GM21529 (cell line): ENCODE results near the gene MEF2B.
"Not testable (repeated sequence)": the region's sequence is repeated elsewhere in the genome, so short reads cannot be mapped to it uniquely, and the experiment has no call there.

Experiments used
- ATAC-seq: cut with Tn5 transposase; IDR thresholded peaks from one replicate; pipeline ENCODE4 v1.9.1; 2021; ENCODE audit not compliant: unreplicated experiment

MEF2B gene

DNA sequence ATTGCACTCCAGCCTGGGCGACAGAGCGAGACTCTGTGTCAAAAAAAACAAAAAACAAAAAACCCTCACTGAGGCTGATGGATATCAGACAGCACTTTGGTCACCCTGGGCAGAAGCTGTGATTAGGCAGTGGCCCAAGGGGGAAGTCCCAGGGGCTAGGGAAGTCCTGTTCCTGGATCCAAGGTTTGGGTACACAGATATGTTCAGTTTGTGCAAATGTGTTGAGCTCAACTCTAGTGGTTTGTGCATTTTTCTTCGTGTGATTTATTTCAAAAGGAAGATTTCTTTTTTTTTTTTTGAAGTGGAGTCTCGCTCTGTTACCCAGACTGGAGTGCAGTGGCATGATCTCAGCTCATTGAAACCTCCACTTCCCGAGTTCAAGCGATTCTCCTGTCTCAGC, 12.3 kb downstream of the MEF2B start:
- ATAC-seq = no peak

DNA sequence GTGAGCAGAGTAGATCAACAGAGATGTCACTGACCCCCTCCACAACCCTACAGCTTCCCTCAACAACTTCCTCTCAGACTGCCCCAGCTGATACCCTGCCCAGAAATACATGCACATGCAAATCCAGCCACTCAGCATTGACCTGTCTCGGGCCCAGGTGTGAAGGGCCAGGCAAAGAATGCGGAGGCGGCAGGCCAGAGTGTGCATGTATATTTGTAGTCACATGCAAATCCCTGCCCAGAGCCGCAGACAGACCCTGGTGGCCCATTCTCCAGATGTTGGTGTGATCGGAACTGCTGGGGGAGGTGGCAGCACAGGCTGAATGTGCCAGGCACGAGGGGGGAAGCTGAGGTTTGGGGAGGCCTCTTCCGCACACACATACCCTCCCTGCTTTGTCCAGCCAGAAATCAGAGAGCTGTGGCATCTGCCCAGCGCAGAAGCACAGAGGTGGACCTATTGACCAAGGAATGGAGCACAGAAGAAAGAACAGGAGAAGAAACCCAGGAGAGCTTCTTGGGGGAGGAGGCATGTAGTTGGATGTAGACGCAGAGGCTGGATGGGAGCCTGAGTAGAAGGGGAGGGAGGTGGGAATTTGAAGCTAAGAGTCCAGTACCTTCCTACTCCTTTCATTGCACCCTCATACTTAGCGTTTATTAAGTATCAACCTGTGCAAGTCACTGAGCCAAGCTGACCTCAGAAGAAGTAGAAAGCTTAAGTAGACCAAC, 14.4 kb downstream of the MEF2B start:
- peak; percentile 82 for ATAC-seq

DNA sequence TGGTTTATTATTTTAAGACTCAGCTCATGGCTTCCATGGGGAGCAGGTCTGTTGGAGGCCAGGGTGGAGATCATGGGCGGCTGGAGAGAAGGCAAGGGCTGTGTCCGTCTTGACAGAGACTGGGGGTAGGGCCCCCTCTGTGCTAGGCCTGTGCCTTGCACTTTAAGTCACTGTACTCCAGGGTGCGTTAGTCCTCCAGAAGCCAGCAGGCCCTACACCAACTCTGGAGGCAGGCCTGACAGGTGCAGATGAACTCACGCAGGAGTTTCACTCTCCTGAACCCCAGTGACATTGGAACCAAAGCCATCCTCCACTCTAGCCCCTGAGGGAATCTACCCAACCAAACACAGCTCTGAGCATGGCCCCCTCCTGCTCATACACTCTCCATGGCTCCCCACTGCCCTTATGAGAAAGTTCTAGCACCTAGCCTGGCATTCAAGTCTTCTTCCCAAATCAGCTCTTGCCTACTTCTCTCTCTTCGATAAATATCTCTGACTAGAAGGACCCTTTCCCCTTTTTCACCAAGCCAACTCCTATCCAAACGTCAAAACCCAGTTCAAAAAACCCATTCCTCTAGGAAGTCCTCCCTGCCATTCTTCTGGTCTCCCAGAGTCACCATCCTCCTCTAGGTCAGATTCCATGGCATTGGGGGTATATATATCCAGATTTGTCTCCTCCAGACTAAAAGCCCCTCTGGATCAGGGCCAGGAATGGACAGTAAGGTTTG, 15.1 kb downstream of the MEF2B start:
- no peak for ATAC-seq

DNA sequence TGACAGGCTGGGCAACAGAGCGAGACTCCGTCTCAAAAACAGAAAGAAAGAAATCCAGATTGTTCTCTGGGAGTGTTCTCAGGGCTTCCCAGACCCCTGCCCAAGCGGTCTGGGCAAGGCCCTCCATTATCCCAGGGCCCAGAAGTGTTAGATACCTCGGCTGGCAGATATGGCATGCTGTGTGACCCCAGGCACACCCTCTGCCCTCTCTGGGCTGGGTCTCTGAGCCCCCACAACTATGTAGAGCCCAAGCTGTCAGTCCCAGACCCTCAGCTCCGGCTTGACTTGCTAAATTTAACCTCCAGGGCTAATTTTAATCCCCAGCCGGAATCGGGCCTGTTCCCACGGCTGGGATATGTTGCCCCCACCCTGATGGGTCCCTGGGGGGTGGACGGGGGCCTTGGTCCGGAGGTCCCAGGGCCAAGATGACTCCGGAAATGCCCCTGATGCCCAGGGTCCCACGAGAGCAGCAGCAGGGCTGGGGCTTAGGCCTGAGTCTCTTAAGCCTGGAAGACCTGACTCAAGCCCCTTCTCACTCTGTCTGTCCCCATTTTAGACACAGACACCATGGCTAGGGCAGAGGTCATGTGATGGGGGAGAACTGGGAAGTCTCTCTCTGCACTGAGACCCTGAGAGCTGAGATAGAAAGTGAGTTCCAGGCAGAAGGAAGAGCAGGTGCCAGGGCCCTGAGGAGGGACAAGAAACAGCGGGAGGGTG, 17.2 kb downstream of the MEF2B start:
- ATAC-seq = no peak

DNA sequence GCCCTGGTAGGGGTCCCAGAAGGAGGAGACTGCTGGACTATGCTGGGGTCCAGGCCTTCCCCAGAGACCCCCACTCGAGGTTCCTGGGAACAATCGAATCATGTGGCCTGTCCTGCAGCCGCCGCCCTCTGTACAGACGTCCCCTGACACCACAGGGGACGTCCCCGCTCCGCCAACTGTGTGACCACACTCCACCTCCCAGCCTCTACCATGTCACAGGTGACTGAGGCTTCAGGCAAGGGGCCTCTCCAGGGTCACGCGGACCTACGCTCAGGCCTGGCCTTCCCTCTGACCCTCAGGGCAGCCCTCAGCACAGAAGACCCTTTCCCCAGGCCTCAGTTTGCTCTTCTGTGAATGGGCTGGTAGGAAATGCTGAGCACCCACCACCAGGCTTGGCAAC, 18.6 kb downstream of the MEF2B start:
- ATAC-seq = no peak

DNA sequence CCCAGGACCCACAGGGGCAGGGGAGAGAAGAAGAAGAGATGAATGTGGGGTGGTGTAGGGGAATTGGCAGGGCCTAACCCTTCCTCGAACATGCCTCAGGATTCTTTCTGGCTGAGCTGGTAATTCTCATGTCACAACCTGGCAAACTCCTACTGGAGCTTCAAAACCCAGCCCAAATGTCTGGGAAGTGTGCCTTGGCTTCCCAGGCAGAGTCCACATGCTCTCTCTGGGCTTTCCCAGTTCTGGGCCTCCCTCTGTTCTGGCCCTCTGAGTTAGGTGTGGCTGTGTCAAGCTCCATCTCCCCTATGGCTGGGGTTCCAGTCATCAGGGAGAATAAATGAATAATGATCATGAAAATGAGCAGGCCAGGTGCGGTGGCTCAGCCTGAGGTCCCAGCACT, 20.6 kb downstream of the MEF2B start:
- no peak for ATAC-seq

DNA sequence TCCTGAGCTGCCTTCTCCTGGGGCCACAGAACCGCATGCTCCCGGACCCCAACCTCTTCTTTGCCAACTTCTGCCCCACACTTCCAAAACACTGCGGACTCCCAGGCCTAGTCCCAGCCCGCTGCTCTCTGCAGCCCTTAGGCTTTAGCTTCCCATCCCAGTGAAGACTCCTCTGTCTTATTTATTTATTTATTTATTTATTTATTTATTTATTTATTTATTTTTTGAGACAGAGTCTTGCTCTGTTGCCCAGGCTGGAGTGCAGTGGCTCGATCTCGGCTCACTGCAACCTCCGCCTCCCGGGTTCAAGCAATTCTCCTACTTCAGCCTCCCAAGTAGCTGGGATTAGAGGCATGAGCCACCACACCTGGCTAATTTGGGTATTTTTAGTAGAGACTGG, 21.6 kb downstream of the MEF2B start:
- ATAC-seq = not testable (repeated sequence)

DNA sequence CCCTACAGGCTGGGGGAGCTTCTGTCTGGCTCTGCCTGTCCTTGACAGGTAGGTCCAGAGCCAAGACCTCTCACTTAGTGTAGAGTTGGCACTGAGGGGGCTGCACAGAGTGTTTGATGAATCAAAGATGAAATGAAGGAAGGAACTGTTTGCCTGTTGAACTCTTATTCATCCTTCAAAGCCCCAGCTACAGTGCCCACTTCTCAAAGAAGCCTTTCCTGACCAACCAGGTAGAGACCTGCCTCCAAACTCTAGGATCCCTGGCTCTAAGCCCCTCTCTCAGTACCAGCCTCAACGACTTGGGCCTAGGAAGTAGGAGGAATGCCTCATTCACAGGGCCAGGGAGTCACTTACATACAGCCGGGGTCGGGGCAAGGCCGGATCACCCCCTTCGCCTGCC, 22.7 kb downstream of the MEF2B start:
- no peak for ATAC-seq

DNA sequence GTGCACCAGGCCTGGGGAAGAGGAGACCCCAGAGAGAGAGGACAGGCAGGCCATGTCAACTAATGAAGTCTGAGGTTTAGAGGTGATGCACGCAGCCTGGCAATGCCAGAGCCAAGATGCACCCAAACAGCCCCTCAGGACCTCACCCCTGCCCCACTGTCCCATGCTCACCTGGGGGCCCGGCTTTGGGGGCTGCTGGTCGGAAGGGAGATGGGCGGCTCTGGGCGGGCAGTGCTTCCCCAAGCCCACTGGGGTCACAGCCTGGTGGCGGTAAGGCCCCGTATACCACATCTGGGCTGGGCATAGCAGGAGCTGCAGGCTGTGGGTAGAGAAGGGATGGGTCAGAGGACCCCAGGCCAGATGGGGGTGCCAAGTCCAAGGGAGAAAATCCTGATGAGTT, 23.2 kb downstream of the MEF2B start:
- no peak for ATAC-seq

DNA sequence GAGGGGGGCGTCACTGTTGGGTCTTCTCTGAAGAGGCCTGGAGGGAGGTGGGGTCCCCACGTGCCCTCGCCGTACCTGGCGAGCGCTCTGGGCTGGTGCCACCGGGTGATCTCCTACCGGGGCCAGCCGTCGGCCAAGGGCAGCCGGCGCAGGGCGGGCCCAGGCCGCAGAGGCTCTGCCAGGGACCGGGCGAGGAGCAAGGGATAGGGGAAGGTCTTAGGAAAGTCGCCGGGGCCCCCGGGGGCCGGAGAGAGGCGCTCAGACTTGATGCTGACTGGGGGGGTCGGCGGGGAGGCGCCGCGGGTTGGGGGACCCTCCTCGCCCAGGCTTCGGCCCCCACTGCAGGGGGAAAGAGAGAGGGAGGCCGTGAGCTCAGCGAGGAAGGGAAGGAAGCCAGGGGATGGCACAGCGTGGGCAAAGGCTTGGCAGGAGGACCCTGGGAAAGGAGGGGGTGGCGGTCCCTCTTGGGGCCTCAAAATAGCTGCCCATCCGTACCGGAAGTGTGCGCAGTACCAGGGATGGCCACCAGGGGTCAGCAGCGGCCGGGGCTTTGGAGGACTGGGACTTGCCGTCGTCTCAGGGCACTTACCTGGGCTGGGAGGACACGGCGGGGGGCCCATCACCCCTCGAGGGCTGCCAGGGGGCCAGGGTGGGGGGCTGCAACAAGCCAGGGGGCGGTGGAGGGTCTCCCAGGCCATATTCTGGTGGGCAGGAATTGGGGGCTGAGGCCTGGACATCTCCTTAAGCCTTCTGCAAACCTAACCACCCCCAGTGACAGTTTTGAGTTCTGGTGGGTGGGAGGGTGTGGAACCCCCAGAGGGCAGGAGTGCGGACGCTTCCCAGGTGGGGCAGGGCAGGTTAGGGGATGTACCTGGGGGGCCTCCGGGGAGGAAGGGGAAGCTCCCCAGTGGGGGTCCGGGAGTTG, 24.1 kb downstream of the MEF2B start:
- peak; percentile 57 for ATAC-seq

DNA sequence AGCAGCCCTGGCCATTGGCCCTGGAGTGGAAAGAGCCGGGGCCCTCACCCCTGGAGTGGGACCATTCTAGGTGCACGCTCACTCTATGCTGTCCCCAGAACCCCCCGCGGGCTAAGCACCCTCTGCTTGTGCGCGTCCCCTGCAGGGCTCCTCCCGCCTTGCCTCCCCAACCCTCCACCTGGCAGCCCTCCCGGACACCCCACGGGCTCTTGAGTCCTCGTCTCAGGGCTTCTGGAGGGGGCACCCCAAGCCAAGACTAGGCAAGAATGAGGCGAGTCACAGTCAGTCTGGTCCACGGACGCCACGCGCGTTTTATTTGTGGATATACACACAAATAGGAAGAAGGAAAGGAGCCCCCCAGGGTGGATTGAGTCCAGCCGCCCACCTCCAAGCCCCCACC, 24.8 kb downstream of the MEF2B start:
- ATAC-seq = no peak

DNA sequence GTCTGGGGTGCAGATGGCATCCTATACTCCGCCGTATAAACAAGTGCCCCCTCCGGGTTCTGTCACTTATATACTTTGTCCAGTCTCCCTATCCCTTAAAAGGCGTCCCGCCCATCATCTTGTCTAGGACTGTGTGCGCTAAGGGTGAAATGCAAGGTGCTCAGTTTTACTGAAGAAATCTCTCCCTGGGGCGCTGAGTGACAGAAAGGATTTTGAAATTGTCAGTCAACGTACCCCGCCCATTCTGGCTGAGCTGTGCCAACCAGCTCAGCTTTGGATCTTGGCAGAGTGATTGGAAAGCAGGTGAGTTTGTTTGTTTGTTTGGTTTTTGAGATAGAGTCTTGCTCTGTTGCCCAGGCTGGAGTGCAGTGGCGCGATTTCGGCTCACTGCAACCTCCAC, 27.7 kb downstream of the MEF2B start:
- no peak for ATAC-seq

DNA sequence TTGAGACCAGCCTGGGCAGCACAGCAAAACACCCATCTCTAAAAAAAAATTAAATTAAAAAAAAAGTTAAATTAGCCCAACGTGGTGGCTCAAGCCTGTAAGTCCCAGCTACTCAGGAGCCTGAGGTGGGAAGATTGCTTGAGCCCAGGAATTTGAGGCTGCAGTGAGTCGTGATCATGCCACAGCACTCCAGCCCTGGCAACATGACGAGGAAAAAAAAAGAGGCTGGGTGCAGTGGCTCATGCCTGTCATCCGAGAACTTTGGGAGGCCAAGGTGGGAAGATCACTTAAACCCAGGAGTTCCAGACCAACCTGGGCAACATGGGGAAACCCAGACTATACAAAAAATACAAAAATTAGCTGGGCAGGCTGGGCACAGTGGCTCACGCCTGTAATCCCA, 29.6 kb downstream of the MEF2B start:
- no peak for ATAC-seq

DNA sequence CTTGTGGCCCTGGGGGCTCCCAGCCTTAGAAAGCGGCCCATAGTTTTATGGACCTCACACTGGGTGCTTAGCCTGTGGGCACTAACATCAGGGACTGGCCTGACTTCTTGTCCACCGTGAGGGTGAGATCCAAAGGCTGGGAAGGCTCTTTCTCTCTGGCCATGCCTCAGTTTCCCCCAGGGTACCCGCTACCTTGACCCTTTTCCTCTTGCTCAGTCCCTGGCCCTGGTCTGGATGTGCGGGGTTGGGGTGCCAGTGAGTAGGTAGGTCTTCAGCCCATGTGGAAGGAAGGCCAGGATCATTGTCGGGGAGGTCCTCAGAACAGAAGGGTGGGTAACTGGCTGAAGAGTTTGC, 30.2 kb downstream of the MEF2B start:
- no peak for ATAC-seq

DNA sequence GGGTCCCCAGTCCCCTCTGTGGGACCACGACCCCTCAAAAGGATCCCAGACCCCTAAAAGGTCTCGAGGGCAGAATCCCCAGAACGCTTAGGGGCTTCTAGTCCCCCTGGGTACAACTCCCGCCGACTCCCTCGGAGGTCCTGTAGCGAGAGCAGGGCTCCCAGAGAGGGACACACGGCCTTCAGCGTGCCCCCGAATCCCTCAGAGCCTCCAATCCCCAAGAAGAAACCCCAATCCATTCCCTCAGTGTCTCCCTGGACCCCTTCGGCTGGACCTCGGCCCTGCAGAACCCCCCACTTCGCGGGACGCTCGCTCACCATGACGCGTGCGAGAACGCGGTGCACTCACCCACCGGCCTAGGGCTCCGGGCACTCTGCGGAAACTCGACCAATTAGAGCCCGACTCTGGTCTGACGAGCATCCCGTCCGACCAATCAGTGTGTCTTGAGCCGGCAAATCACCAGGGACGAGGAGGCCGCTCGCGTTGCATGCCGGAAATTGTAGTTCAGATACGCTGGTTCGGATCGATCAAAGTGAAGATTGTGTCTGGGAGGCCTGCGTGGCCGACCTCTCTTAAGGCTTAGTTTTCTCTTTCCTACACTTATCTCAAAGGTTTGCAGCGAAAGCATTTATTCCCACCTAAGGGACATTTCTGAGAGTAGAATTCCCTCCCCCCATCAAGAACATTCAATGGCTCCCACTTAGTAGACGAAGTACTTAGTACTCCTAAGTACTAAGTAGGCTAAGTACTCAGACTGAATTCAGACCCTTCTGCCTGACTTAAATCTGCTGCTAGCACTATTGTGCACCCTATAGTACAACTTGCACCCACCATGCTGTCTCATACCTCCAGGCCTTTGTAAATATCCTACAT, 31.7 kb downstream of the MEF2B start, which contains the start of gene TMEM161A:
TMEM161A (minus strand) TSS at position 370 of the 873 bp plus-strand sequence; CDS start at position 320, 50 bp downstream.
- peak; percentile 98 for ATAC-seq

DNA sequence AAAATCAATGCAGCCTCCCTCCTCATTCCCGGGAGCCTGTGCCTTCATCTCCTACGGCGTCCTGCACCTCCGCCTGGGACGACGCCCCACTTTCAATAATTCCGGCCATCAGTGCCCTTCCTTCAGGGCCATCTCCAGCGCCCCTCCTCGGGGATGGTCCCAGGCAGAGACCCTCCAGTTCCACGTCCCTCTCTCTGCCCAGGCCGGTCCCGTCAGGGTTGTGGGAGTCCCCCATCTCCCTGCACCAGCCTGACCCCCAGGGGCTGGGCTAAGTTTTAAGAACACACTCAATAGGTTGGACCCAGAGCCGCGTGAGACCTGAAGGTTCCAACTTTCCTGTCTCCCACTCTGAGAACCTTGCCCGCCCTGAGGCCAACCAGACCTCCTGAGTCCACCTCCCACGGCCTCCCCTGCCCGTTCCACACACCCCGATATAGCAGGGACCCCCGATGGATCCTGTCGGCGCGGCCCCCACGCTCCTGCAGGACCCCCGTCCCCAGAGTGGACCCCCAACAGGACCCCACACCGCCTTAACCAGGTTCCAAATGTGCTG, 32.4 kb downstream of the MEF2B start:
- no peak for ATAC-seq

DNA sequence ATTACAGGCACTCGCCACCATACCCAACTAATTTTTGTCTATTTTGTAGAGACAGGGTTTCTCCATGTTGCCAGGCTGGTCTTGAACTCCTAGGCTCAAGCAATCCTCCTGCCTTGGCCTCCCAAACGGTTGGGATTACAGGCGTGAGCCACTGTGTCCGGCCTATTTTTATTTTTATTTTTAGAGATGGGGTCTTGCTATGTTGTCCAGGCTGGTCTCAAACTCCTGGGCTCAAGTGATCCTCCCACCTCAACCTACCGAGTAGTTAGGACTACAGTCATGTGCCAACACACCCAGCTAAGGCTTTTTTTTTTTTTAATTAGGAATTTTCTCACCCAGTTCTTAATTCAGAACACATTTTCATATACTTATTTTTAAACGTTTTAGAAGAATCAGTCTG, 34.4 kb downstream of the MEF2B start:
- ATAC-seq = not testable (repeated sequence)

DNA sequence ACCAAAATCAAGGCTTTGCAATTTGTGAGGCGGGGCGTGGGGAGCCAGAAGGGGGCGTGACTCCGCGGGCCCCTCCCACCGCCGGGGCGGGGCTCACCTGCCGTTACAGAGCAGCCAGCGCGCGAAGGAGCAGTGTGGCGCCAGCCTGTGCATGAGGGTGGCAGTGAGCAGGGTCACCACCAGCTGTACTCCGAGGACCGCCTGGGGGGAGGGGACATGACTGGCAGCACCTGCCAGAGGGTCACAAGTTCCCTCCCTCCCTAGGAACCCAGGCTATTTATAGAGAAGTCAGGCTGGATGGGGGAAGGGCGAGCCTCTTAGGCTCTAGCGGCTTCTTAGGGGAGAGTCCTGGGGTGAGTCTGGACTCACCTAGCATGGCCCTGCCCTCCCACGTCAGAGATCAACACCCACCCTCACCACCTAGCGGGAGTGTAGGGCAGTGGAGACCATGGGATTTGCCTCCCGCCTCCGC, 35.3 kb downstream of the MEF2B start:
- ATAC-seq = no peak

DNA sequence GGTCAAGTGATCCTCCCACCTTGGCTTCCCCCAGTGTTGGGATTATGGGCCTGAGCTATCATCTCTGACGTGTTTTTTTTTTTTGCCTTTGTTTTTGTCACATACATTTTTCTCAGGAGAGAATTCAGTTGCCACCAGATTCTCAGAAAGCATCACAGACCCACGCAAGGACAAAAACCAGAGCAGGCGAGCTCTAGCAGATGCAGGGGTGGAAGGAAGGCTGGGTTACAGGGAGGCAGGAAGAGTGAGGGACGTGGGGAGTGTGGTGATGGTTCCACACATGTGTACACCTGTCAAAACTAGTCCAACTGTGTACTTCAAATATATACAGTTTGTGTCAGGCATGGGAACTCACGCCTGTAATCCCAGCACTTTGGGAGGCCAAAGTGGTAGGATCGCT, 36.1 kb downstream of the MEF2B start:
- no peak for ATAC-seq

DNA sequence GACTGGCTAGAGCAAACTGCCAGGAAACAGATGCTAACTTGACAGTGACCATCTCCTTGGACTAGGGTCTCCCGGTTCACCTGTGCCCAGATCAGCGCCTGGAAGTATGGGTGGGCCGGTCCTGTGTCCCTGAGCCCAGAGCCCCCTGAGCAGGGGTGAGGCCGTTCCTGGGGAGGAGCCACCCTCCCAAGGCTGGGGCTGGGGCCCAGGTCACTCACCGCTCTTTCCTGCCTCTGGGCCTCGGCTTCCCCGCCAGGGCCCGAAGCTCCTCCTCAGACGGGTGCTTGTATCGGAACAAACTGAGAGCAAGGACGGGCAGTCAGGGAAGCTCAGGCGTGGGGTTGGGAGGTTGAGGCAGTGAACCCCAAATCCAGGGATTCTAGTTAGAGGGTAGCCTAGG, 37.2 kb downstream of the MEF2B start:
- ATAC-seq = no peak
